Activated B cell treated with CpG ODN at 0.5 μM for 24 hours (primary cell): ENCODE data around the gene PSMA5. TPM values are rescaled to one million over a fixed set of nuclear protein-coding genes. Genes with fewer than 3 reads are reported as not detected.
"Not testable (repeated sequence)": the region's sequence is repeated elsewhere in the genome, so short reads cannot be mapped to it uniquely, and the experiment has no call there.

Experiments used
- ATAC-seq: fragments of 200-7000 bp; cut with Tn5 transposase; one replicate; pipeline ENCODE4 v1.10.0; 2021; ENCODE audit warnings: low read depth, mild to moderate bottlenecking, moderate library complexity
- CTCF ChIA-PET: fragments of 350-600 bp; sonication (Branson Sonifier 250); formaldehyde crosslinking; loops from one replicate; lab custom pipeline; 2021; ENCODE audit warnings: antibody characterized with exemption; lab: Charles Lee
- POLR2A ChIA-PET: fragments of 350-600 bp; sonication (Branson Sonifier 250); formaldehyde crosslinking; loops from one replicate; lab custom pipeline; 2021; ENCODE audit warnings: antibody characterized with exemption; lab: Charles Lee
- DNase-seq: peaks from one replicate; pipeline ENCODE4 v3.0.0; 2022
- H3K27ac Mint-ChIP-seq: one replicate; pipeline ENCODE4 v1.8.0; 2020; ENCODE audit warnings: mixed read lengths
- H3K27me3 Mint-ChIP-seq: one replicate; pipeline ENCODE4 v1.8.0; 2021; ENCODE audit warnings: mixed read lengths
- H3K36me3 Mint-ChIP-seq: one replicate; pipeline ENCODE4 v1.8.0; 2021; ENCODE audit warnings: low read depth, mixed read lengths
- H3K4me1 Mint-ChIP-seq: one replicate; pipeline ENCODE4 v1.8.0; 2021; ENCODE audit warnings: mixed read lengths
- H3K4me3 Mint-ChIP-seq: one replicate; pipeline ENCODE4 v1.8.0; 2020; ENCODE audit warnings: mild to moderate bottlenecking, mixed read lengths
- H3K9me3 Mint-ChIP-seq: one replicate; pipeline ENCODE4 v1.8.0; 2020; ENCODE audit warnings: mixed read lengths
- intact Hi-C: fragments of 100-400 bp; cut with micrococcal nuclease; formaldehyde crosslinking; loops from one replicate; pipeline ENCODE4 v1.15.1; 2024
- total RNA-seq: library from RNA; stranded (reverse); gene quantifications from 2 replicates; pipeline ENCODE4 v1.2.3, GENCODE V29; 2022
- TF ChIP-seq, protein P1 (sequence below): fragments of 200-600 bp; IDR thresholded peaks from one replicate; pipeline ENCODE4 v1.8.0; 2022; ENCODE audit warnings: antibody characterized with exemption, mild to moderate bottlenecking

PSMA5 gene
- total RNA-seq = 105 and 125 TPM in 2 replicates

DNA sequence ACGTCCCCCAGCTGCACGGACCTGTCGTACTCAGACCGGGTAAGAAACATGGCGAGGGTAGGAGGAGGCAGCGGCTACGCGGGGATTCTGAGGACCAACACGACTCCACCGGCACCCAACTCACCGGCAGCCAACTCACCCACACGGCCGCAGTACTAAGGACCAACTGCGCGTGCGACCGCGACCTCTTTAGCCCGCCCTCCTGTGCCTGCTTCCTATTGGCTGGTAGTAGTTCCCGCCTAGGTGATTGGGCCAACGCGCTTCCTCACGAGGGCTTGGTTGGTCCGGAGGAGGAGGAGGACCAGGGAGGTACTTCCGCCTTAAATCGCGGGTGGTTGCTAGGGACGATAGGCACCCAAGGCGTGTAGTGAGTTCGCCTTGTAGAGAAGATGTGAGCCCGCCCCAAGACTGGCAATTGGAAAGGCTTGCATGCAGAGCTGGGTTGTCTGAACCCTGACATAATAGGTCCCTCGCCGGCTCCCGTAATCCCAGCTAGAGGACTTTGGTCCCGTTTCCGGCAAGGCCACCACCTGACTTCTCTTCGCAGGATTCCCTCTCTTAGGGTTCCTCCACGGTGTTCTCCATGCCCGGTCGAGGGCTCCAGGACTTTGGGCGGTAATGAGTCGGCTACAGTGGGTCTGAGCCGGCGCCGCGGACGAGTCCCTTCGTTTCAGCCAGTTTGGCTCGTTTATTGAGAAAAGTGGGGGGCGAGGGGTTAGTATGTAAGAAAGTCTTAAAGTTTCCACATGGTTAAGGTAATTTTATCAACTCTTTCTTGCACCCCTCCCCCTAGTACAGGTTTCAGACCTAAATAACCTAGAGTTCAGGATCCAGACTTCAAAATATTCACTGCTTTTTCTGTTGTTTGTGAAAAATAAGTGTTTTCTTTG is at the start of gene PSMA5:
TSS of gene PSMA5 (minus strand) at position 168 of the 890 bp plus-strand sequence. CDS start at position 50, 118 bp downstream.
- DNase-seq (peak; percentile 81), ATAC-seq (peak; percentile 97)
- intact Hi-C loops = loop anchor here (1.0 to 10.0 kb wide), 16 partner anchors 41 to 911 kb away; partner anchors contain the start of genes ATXN7L2, CLCC1, CYB561D1 and GNAI3
- POLR2A ChIA-PET = interaction anchor here (0.6 to 3.3 kb wide), 14 partner anchors 27 to 608 kb away, joined by 3 to 34 read pairs (median 6); partner anchors contain the start of genes ATXN7L2, CYB561D1, GNAI3 and PSRC1
- CTCF ChIA-PET = interaction anchor here (1.4 to 1.7 kb wide), 4 partner anchors 56 to 106 kb away, joined by 3 to 6 read pairs (median 4); partner anchors contain the start of genes ATXN7L2 and CYB561D1
- no peaks in the 10 kb centered on the region for H3K27me3 Mint-ChIP-seq
- no peaks in the 10 kb centered on the region for H3K9me3 Mint-ChIP-seq
- H3K27ac Mint-ChIP-seq = peak within 1 kb of the TSS; percentile 97
- peak within 1 kb of the TSS; percentile 96 for H3K4me3 Mint-ChIP-seq
- peaks cover 37% of the 10 kb centered on the region for H3K4me1 Mint-ChIP-seq
- peaks cover 29% of the 10 kb centered on the region for H3K36me3 Mint-ChIP-seq
- TF ChIP-seq, protein P1, sequence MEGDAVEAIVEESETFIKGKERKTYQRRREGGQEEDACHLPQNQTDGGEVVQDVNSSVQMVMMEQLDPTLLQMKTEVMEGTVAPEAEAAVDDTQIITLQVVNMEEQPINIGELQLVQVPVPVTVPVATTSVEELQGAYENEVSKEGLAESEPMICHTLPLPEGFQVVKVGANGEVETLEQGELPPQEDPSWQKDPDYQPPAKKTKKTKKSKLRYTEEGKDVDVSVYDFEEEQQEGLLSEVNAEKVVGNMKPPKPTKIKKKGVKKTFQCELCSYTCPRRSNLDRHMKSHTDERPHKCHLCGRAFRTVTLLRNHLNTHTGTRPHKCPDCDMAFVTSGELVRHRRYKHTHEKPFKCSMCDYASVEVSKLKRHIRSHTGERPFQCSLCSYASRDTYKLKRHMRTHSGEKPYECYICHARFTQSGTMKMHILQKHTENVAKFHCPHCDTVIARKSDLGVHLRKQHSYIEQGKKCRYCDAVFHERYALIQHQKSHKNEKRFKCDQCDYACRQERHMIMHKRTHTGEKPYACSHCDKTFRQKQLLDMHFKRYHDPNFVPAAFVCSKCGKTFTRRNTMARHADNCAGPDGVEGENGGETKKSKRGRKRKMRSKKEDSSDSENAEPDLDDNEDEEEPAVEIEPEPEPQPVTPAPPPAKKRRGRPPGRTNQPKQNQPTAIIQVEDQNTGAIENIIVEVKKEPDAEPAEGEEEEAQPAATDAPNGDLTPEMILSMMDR = no peak

DNA sequence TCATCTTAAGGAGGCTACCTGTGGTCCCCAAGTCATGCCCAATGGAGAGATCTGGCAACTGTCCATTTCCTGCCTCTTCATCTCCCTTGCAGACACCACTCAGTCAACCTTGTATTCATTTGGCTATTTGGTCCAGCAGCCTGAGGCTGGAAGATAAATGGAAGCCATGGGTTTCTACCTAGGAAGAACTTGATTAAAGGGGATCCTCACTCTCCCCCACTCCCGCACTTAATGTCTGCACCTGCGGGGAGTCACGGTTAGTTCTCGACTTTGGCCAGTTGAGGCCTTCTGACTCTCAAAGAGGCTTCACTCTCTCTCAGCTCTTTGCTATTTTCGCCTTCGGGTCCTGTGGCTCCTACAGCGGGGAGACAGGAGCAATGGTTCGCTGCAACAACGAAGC is 49.0 kb upstream of the PSMA5 start:
- no peak for ATAC-seq
- no peaks in the 10 kb centered on the region for H3K36me3 Mint-ChIP-seq
- no peak overlapping the region for H3K4me3 Mint-ChIP-seq
- POLR2A ChIA-PET = no interaction called here
- TF ChIP-seq, protein P1 = no peak
- no peak overlapping the region for H3K27ac Mint-ChIP-seq
- no peaks in the 10 kb centered on the region for H3K4me1 Mint-ChIP-seq
- no peaks in the 10 kb centered on the region for H3K9me3 Mint-ChIP-seq
- intact Hi-C loops = no loop called here
- CTCF ChIA-PET = no interaction called here
- H3K27me3 Mint-ChIP-seq = peaks cover 54% of the 10 kb centered on the region
- DNase-seq = no peak

DNA sequence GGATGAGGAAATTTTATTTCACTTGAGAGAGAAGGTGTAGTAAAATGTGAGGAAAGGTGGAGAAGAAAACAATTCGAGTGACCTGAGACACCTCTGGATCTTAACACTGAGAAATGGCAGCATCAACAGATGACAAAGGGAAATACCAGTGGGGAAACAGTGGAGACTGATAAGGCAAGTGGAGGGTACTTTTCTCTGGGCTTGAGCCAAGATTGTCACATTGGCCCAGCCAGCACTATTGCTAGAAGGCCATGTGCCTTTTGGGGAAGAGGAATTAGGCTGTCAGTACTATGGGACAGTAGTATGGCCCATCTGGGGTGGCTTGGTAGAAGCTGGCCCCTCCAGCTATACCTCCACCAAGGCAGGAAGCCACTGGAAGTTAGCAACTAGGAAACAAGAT is 48.4 kb upstream of the PSMA5 start:
- no peak overlapping the region for H3K27ac Mint-ChIP-seq
- ChIA-PET POLR2A (no interaction called here), CTCF (no interaction called here)
- TF ChIP-seq, protein P1 = no peak
- ATAC-seq (no peak), DNase-seq (no peak)
- no peaks in the 10 kb centered on the region for H3K36me3 Mint-ChIP-seq
- intact Hi-C loops = no loop called here
- no peaks in the 10 kb centered on the region for H3K4me1 Mint-ChIP-seq
- H3K27me3 Mint-ChIP-seq = peaks cover 55% of the 10 kb centered on the region
- no peaks in the 10 kb centered on the region for H3K9me3 Mint-ChIP-seq
- no peak overlapping the region for H3K4me3 Mint-ChIP-seq

DNA sequence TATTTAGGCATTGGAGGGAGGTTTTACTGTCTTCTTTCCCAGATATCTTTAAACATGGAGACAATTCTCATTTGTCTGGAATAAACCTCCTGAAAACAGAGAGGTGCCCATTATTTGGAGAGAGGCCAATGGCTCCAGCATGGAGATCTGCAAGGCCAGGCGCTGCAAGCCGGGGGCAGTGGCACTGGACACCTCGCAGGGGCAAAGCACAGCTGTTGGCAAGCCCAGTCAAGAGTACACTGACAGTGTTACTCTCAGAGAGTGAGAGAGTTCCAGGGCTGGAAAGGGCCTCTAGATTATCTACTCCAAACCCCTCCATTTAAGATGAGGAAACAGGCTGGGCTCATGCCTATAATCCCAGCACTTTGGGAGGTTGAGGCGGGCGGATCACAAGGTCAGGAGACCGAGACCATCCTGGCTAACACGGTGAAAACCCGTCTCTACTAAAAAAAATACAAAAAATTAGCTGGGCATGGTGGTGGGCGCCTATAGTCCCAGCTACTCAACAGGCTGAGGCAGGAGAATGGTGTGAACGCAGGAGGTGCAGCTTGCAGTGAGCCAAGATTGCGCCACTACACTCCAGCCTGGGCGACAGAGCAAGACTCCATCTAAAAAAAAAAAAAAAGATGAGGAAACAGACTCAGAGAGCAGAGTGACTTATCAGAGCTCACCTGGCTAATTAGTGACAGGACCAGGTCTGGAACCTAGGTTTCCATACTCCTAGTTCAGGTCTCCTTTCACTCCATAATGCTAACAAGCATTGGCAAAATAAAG is 47.2 kb upstream of the PSMA5 start:
- H3K27me3 Mint-ChIP-seq = peaks cover 46% of the 10 kb centered on the region
- DNase-seq, H3K9me3 Mint-ChIP-seq, intact Hi-C loops, H3K4me3 Mint-ChIP-seq, H3K4me1 Mint-ChIP-seq, ATAC-seq, H3K36me3 Mint-ChIP-seq, H3K27ac Mint-ChIP-seq: not testable (repeated sequence)
- ChIA-PET POLR2A (interaction anchor here (1.5 kb wide), 1 partner anchor 10 kb away, joined by 4 read pairs; the partner anchor contains the start of gene ATXN7L2), CTCF (interaction anchor here (0.9 kb wide), 1 partner anchor 17 kb away, joined by 3 read pairs; no protein-coding TSS in a partner anchor)

DNA sequence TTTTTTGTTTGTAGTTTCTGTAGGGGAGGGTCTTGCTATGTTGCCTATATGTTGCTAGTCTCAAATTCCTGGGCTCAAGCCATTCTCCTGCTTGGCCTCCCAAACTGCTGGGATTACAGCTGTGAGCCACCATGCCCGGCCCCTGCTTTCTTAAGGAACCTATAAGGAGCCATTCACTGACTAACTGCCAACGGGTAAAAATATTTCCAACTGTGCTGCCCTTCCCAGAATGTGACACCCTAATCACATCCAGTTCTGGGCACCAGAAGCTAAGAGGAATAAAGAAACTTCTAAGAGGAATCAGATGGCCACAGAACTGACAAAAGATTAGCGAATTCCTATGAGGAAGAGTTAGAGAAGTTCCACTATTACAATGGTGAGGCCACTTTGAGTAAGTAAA is 46.5 kb upstream of the PSMA5 start:
- no peak for DNase-seq
- Mint-ChIP-seq H3K9me3 (no peaks in the 10 kb centered on the region), H3K27ac (no peak overlapping the region), H3K4me1 (no peaks in the 10 kb centered on the region), H3K27me3 (peaks cover 50% of the 10 kb centered on the region), H3K36me3 (no peaks in the 10 kb centered on the region), H3K4me3 (no peak overlapping the region)
- TF ChIP-seq, protein P1 = no peak
- CTCF ChIA-PET = no interaction called here
- intact Hi-C loops = no loop called here
- POLR2A ChIA-PET = interaction anchor here (1.5 kb wide), 1 partner anchor 11 kb away, joined by 4 read pairs; the partner anchor contains the start of gene ATXN7L2
- ATAC-seq = no peak
